HUDEP-2 (cell line): ENCODE measurements around the gene NRP2.
A peak's percentile ranks its signal among the peaks of the same experiment; 100 is the strongest.

Source experiments
- DNase-seq, 76 experiments: peaks; one replicate each; lab custom pipeline; 2025; ENCODE audit not compliant: unreplicated experiment in 76 of 76; lab: John Stamatoyannopoulos, UW

The NRP2 gene

GRCh38 chr2:205769495-205769850, 87.2 kb downstream of the NRP2 start:
- DNase-seq, result no peak

- no peak for DNase-seq
Measured at GRCh38 chr2:205769879-205770278, 87.6 kb downstream of the NRP2 start.

- no peak for DNase-seq
Measured at GRCh38 chr2:205770577-205770976, 88.3 kb downstream of the NRP2 start.

GRCh38 chr2:205771031-205771430, 88.7 kb downstream of the NRP2 start:
- DNase-seq, result no peak

GRCh38 chr2:205771666-205772065, 89.4 kb downstream of the NRP2 start:
- no peak for DNase-seq

GRCh38 chr2:205772983-205773382, 90.7 kb downstream of the NRP2 start:
- DNase-seq, result no peak

GRCh38 chr2:205773989-205774388, 91.7 kb downstream of the NRP2 start:
- DNase-seq, result no peak

GRCh38 chr2:205775097-205775877, 93.0 kb downstream of the NRP2 start:
- DNase-seq, result no peak

GRCh38 chr2:205776139-205776538, 93.8 kb downstream of the NRP2 start:
- DNase-seq, result peak in 51 of 76 experiments; percentile 1 to 73 (median 36)

GRCh38 chr2:205776720-205777119, 94.4 kb downstream of the NRP2 start:
- no peak for DNase-seq

GRCh38 chr2:205778356-205778755, 96.1 kb downstream of the NRP2 start:
- DNase-seq, result no peak

- no peak for DNase-seq
Measured at GRCh38 chr2:205780645-205781044, 98.3 kb downstream of the NRP2 start.

- no peak for DNase-seq
Measured at GRCh38 chr2:205781244-205781931, 99.1 kb downstream of the NRP2 start.

- DNase-seq, result no peak
Measured at GRCh38 chr2:205782941-205783340, 100.6 kb downstream of the NRP2 start.

GRCh38 chr2:205783872-205784499, 101.7 kb downstream of the NRP2 start:
- no peak for DNase-seq

GRCh38 chr2:205785507-205786260, 103.4 kb downstream of the NRP2 start:
- no peak for DNase-seq

GRCh38 chr2:205786976-205787375, 104.7 kb downstream of the NRP2 start:
- DNase-seq, result no peak

- DNase-seq, result no peak
Measured at GRCh38 chr2:205787761-205788160, 105.5 kb downstream of the NRP2 start.

- no peak for DNase-seq
Measured at GRCh38 chr2:205789906-205790305, 107.6 kb downstream of the NRP2 start.

- DNase-seq, result no peak
Measured at GRCh38 chr2:205792908-205793307, 110.6 kb downstream of the NRP2 start.

GRCh38 chr2:205796805-205797313, 114.6 kb downstream of the NRP2 start:
- no peak for DNase-seq
